HG03575 (cell line): Measurements from ENCODE around the gene FHOD3.

Experiments used
- ATAC-seq: cut with Tn5 transposase; IDR thresholded peaks from one replicate; pipeline ENCODE4 v1.9.1; 2021; ENCODE audit not compliant: unreplicated experiment, insufficient number of reproducible peaks, low FRiP score; ENCODE audit errors: extremely low read depth

Gene FHOD3

DNA sequence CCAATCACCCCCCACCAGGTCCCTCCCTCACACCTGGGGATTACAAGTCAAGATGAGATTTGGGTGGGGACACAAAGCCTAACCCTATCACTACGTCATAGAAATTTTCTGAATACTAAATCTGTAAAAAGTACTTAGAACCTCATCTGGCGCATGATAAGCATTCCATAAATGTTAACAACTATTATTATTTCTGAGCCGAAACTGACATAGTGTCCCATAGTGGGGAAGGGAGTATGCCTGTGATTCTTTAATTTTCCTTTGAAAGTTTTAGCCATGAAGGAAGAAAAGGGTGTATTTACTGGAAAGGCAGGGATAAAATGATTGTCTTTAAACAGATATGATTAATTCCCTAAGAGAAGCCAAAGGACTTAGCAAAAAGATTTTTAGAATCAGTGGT is 71.4 kb downstream of the FHOD3 start:
- ATAC-seq, result no peak

GRCh38 chr18:36372903-36373311 is 75.4 kb downstream of the FHOD3 start:
- no peak for ATAC-seq

- no peak for ATAC-seq
Measured at GRCh38 chr18:36374262-36374661, 76.7 kb downstream of the FHOD3 start.

DNA sequence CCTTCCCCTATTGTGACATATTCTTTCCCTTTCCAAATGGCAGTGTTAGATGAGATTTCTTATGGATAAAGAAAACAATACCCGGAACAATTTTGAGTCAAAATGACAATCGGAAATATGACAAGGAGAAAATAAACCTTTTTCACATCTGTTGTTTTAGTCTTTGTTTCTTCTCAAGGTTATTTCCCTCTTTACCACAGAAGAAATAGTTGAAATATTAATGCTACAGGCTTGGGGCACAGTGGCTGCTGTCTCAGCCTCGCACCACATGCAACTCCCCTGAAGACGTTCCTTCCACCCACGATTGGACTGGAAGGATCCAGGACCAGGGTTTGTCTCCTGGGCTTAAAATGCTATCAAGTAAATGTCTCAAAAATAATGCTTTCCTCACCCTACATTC is 77.6 kb downstream of the FHOD3 start:
- no peak for ATAC-seq

DNA sequence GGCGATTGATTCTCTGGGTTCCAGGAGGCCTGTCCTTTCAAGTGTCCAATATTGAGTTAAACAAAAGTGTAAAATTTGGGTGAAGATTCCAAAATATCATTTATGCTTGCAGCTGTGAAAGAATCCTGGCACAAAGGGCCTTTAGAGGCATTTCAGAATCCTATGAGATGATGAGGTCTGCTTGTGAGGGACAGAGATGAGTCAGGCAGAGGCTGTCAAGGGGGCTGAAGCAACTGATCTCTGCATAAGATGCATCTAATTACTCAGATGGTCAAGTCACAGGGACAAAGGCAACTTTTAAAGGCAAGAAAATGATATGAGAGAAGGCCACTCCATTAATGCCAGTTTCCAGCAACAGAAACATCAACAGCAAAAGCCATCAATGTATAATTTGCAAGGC is 78.8 kb downstream of the FHOD3 start:
- ATAC-seq, result no peak

GRCh38 chr18:36377626-36378025 is 80.1 kb downstream of the FHOD3 start:
- ATAC-seq, result no peak

DNA sequence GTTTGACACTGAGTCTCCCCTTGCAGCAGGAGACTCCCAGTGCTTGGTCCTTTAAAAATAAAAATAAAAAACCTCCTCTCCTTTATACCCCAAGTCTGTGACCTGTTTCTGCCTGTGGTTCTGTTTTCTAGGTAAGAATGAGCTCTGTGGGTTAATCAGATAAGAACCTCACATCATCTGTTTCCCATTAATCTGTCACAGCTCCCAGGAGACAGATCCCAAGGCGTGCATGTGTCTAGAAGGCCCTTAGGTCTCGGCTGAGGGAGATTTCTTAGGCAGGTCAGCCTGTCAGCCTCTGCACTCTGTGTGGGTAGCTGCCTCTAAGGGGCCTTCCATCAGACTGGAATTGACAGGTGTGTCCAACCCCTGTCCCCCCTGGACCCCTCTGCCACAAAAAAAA is 80.7 kb downstream of the FHOD3 start:
- ATAC-seq, result no peak

- ATAC-seq, result no peak
Measured at GRCh38 chr18:36379435-36379984, 82.0 kb downstream of the FHOD3 start.

- no peak for ATAC-seq
Measured at GRCh38 chr18:36380173-36380827, 82.8 kb downstream of the FHOD3 start.

DNA sequence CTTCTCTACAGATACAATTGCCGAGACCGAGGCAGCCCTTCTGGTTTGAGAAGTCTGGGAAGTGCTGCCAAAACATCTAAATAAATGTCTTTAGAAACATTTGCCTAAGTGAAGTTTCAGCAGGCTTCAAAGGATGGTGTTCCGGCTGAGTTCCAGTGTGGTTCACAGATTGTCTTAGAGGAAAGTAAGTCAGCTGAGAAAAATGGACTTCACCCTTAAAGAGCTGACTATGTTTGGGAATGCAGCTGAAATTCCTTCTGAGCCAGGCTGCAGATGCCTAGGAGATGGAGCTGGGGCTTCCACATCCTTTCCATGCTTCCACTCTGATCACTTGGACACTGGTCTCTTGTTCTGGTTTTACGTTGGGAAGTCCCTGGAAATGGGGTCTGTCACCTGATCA is 83.6 kb downstream of the FHOD3 start:
- ATAC-seq, result no peak

GRCh38 chr18:36382854-36383253 is 85.3 kb downstream of the FHOD3 start:
- no peak for ATAC-seq

- no peak for ATAC-seq
Measured at GRCh38 chr18:36386150-36386920, 88.8 kb downstream of the FHOD3 start.

- ATAC-seq, result no peak
Measured at GRCh38 chr18:36387310-36387709, 89.8 kb downstream of the FHOD3 start.

DNA sequence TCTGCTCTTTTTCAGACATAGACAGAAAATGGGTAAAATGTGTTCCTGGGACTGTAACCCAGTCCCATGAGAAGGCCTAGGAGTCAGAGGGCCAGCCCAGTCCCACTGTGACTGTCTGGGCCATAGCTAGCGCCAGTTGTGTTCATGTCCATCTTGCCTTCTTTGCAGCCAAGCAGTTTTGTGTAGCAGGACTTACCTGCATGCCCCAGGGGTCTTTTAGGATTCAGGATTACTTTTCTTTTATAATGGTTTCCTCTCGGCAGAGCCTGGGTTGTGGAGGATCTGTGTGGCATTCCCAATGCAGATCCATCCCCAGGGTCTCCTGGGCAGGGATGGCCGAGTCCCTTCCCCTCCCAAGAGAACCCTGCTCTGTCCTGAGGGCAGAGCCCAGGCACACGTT is 90.8 kb downstream of the FHOD3 start:
- no peak for ATAC-seq

GRCh38 chr18:36389027-36389426 is 91.5 kb downstream of the FHOD3 start:
- no peak for ATAC-seq

- ATAC-seq, result no peak
Measured at GRCh38 chr18:36389811-36390581, 92.5 kb downstream of the FHOD3 start.

DNA sequence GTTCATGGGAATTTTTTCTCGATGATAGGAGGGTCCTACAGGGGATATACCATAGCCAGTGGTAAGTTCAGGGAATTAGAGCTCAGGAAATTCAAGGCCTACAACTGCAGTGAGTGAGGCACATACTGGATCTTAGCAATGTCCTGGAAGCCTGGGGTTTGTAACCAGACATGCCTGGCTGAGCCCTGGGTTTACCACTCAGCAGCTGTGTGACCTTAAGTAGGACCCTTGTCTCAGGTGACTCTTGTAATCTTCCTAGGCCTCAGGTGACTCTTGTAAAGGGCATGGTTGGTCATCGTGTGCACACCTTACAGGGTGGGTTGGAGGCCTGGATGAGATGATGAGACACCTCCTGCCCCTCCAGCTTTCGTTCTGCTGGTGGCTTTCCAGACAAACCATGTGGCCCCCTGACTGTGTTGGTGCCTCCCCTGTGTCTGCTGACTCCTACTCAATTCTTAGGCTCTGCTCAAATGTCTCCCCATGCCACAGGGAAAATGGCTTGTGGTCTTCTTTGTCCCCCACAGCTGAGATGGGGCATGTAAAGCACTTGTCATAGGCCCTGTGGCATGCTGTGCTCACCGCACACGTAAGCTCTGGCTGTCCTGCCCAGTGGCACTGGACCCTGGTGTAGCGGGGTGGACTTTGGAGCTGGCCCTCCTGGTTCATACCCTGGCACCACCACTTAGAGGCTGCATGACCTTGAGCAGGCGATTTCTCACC is 94.1 kb downstream of the FHOD3 start:
- ATAC-seq, result no peak

DNA sequence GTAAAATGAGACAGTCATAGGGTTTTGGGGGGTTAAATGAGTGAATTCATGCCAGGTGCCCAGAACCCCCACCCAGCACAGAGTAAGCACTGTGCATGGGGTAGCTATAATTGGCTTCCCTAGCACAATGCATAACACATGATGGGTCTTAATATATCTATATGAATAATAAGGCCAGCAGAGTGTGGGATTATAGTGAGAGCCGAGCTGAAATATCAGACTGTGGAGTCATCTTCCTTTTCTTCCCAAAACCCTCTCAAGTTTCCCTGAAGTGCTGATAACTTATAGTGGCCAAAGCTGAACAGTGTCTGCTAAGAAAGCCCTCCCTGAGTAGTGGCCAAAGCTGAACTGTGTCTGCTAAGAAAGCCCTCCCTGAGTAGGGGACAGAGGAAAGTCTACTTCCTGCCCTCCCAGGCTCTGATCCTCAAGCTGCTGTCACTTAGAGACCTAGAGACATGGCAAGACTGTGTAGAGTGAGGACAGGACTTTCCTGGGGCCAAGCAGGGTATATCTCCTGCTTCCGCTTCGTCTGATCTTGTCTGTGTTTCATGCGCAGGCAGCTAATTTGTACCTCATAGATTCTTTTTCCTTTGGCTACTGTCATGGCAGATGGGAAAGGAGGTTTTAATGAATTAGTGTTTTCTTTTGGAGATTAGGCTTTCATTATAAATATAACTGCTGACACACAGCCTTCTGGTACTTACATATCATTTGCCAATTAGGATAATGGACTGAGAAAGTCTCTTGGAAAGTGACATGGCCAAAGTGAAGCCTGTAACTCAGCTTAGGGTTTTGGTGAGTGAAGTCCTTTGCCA is 94.9 kb downstream of the FHOD3 start:
- ATAC-seq, result no peak

DNA sequence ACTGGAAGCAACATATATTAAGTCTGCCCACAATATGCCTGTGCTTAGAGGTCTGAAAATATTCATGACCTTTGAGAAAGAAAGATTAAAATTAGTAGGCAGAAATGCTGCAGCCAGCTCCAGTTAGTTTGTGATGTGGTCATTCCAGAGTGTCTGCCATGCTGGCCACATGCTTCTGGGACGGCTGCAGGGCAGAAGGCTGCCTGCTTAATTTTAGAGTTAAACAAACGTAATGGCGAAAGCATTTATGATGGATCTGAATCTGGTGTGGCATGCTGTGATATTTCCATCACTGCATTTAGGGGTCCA is 95.4 kb downstream of the FHOD3 start:
- no peak for ATAC-seq
